K562 (cell line): ENCODE results near the gene RGR. TPM values are rescaled to one million over a fixed set of nuclear protein-coding genes. Genes with fewer than 3 reads are reported as not detected.

Experiments used
- ATF2 ChIP-seq: sonication (generic); formaldehyde crosslinking; IDR thresholded peaks from 2 replicates; pipeline ENCODE4 v1.8.1; 2022; ENCODE audit warnings: missing genetic modification reagents
- CTCFL ChIP-seq: IDR thresholded peaks from 2 replicates; pipeline ENCODE4 v1.6.1; 2011; ENCODE audit warnings: borderline replicate concordance, low read depth, mild to moderate bottlenecking, moderate library complexity, low read length; ENCODE audit not compliant: insufficient read depth, poor library complexity, severe bottlenecking
- DIDO1 ChIP-seq: fragments of 450-650 bp; IDR thresholded peaks from 2 replicates; pipeline ENCODE4 v1.6.1; 2016; ENCODE audit warnings: low read depth, missing biosample characterization, missing genetic modification characterization
- FOXA3 ChIP-seq, 2 experiments: fragments of 450-650 bp in 1 of 2; sonication (generic) in 1 of 2; formaldehyde crosslinking; IDR thresholded peaks in 1 of 2; conservative IDR thresholded peaks in 1 of 2; 2 replicates each; pipeline versions ENCODE4 v1.4.0 to v1.8.0; 2020 to 2022; ENCODE audit warnings: mild to moderate bottlenecking in 2 of 2, missing genetic modification reagents in 1 of 2
- FOXJ3 ChIP-seq: sonication (generic); formaldehyde crosslinking; IDR thresholded peaks from 2 replicates; pipeline ENCODE4 v1.4.0; 2020; ENCODE audit warnings: mild to moderate bottlenecking, missing genetic modification reagents
- FOXK1 ChIP-seq: sonication (generic); formaldehyde crosslinking; IDR thresholded peaks from 2 replicates; pipeline ENCODE4 v1.8.0; 2022; ENCODE audit warnings: missing genetic modification reagents, mild to moderate bottlenecking, borderline replicate concordance
- GABPB2 ChIP-seq: fragments of 250-450 bp; sonication (Bioruptor Pico); conservative IDR thresholded peaks from 2 replicates; pipeline ENCODE4 v1.5.1; 2021; ENCODE audit warnings: mild to moderate bottlenecking
- HMBOX1 ChIP-seq: sonication (generic); IDR thresholded peaks from 2 replicates; pipeline ENCODE4 v1.6.1; 2016
- IRF1 ChIP-seq: sonication (generic); formaldehyde crosslinking; IDR thresholded peaks from 2 replicates; pipeline ENCODE4 v1.8.0; 2022; ENCODE audit warnings: missing genetic modification reagents, mild to moderate bottlenecking, borderline replicate concordance
- PBX2 ChIP-seq, 2 experiments: IDR thresholded peaks in 1 of 2; conservative IDR thresholded peaks in 1 of 2; 2 replicates each; pipeline ENCODE4 v1.6.1; 2016; ENCODE audit warnings: low read depth in 2 of 2, mild to moderate bottlenecking in 1 of 2, missing compliant biosample characterization in 1 of 2, missing genetic modification characterization in 1 of 2, moderate library complexity in 1 of 2
- RCOR1 ChIP-seq, 2 experiments: IDR thresholded peaks; 2 replicates each; pipeline ENCODE4 v1.6.1; 2012; ENCODE audit warnings: low read depth in 2 of 2, low read length in 2 of 2, borderline replicate concordance in 1 of 2, improper control_type of control experiment in 1 of 2
- ZBTB5 ChIP-seq: fragments of 450-650 bp; IDR thresholded peaks from 2 replicates; pipeline ENCODE4 v1.6.1; 2017; ENCODE audit warnings: antibody characterized with exemption
- polyA plus RNA-seq, 8 experiments: library from polyadenylated mRNA; depleted of rRNA in 4 of 8; stranded (reverse) in 5 of 8; unstranded in 3 of 8; fragments of >200 nt; fragmentation: Nextera tagmentation in 2 of 8; fragmentation: Illumina TruSeq in 1 of 8; extraction: Ambion mirVana in 2 of 8; extraction: Trizol in 1 of 8; gene quantifications; 2 replicates each; pipeline versions ENCODE4 v1.2.1 to v1.2.3, GENCODE V29; 2011 to 2014; ENCODE audit warnings: inconsistent platforms in 1 of 8, missing spikeins in 1 of 8
- total RNA-seq, 7 experiments: library from RNA; depleted of rRNA in 6 of 7; stranded (reverse); fragments of >200 nt in 6 of 7; fragmentation: Illumina TruSeq in 2 of 7; extraction: Trizol in 2 of 7; gene quantifications; 2 replicates each; pipeline versions ENCODE4 v1.2.1 to v1.2.3, GENCODE V29; 2011 to 2021; ENCODE audit warnings: low replicate concordance in 1 of 7

Gene RGR
- total and polyA plus RNA-seq, 9 of the 15 experiments (the other 6 are each of a cell fraction or from before 2014, with no cell fraction given), result not detected

- peak in 1 of 2 experiments; percentile 40; a peak in 1 of 4 replicates for TF ChIP-seq RCOR1 (IDR thresholded peaks at IDR 0.05; ENCODE audit: borderline replicate concordance in 1 of 2, low read depth in 2 of 2, low read length in 2 of 2)
- TF ChIP-seq GABPB2, result no peak
- TF ChIP-seq HMBOX1, result no peak
- no peak for TF ChIP-seq ZBTB5
- TF ChIP-seq PBX2 (CRISPR knock-in tag; IDR thresholded peaks at IDR 0.05; ENCODE audit: low read depth), result no peak
- TF ChIP-seq PBX2 (tag; conservative IDR thresholded peaks at IDR 0.05; ENCODE audit: low read depth), result no peak
- TF ChIP-seq IRF1 (CRISPR knock-in tag), result peak; percentile 96; the same call in 1 of the 2 replicates
- 0 out of 2 replicates have a peak, but pooled peaks have one; percentile 42 for TF ChIP-seq ATF2 (CRISPR knock-in tag)
- TF ChIP-seq DIDO1 (tag), result peak; percentile 68; the same call in 1 of the 2 replicates
- TF ChIP-seq FOXA3 (CRISPR knock-in tag; conservative IDR thresholded peaks at IDR 0.05 in 1 of 2, IDR thresholded peaks at IDR 0.05 in 1 of 2), result peak in 1 of 2 experiments; percentile 73; a peak in 2 of 4 replicates
- no peak for TF ChIP-seq FOXJ3 (CRISPR knock-in tag)
- TF ChIP-seq CTCFL, result peak; percentile 94
- peak; percentile 85; the same call in 1 of the 2 replicates for TF ChIP-seq FOXK1
Observed at GRCh38 chr10:84256510-84257342, 11.9 kb downstream of the RGR start (continued).
